HG03565 (cell line): ENCODE results near the gene ATG4C.

Experiments used
- ATAC-seq: cut with Tn5 transposase; IDR thresholded peaks from one replicate; pipeline ENCODE4 v1.9.1; 2021; ENCODE audit warnings: mild to moderate bottlenecking, moderate library complexity; ENCODE audit not compliant: unreplicated experiment

The ATG4C gene

GRCh38 chr1:62903522-62903921, 119.6 kb downstream of the ATG4C start:
- ATAC-seq: no peak

- ATAC-seq: no peak
These were observed 120.3 kb downstream of the ATG4C start for GRCh38 chr1:62903982-62904855.

- ATAC-seq: no peak
These were observed 120.9 kb downstream of the ATG4C start for GRCh38 chr1:62904856-62905225.

DNA sequence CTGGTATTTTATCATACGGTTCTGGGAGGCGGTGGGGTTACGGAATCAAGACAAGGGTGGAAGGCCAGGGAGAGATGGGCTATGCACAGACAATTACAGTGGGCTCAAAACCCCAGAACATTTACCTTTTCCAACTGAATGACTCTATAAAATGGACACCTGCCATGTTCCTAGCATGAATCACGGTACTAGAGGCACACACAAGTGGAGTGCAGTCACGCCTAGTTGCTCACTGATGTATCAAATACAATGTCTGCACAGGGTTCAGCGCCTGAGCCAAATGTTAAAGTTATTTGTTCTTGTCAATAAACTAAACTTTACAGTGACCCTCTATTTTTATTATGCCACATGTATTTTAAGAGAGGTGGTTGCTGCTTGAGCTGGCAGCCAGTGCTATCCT, 121.4 kb downstream of the ATG4C start:
- ATAC-seq: no peak

- ATAC-seq: no peak
These were observed 121.9 kb downstream of the ATG4C start for GRCh38 chr1:62905872-62906271.

DNA sequence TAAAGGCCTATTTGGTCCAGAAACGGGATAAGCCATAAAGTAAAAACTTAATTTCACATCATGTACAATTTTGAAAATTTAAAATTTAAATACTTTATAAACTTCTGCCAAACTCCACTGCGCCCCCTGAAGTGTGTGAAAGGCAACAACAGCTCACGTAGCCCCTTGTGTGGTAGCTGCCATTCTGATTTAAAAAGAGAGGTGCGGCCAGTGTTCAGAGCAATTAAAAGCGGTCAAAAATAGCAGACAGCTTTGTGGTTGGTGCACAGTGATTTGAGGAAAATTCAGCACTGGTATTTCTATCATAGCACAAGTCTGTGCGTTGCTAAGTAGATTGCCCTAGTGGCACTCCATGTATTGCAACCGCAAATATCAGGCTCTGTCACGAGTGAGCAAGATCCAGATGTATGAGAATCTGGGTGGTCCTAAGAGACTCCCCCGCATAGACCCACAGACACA, 122.5 kb downstream of the ATG4C start:
- ATAC-seq: no peak

- no peak for ATAC-seq
These were observed 124.3 kb downstream of the ATG4C start for GRCh38 chr1:62908168-62908695.

- no peak for ATAC-seq
These were observed 128.2 kb downstream of the ATG4C start for GRCh38 chr1:62912028-62912638.
